ENCODE measurements around the gene CATSPER3. TPM values are rescaled to one million over a fixed set of nuclear protein-coding genes. Genes with fewer than 3 reads are reported as not detected.

CATSPER3 gene
- total and polyA plus RNA-seq, 2 of the 13 experiments (the other 11 are each of a cell fraction or from before 2014, with no cell fraction given), result 0.33 to 0.37 TPM

- ATAC-seq (no peak), FAIRE-seq (no peak), DNase-seq (ENCODE audit: low spot score) (no peak)
- no peaks in the 10 kb centered on the region for H3K27me3 ChIP-seq (ENCODE audit: control insufficient read depth in 1 of 2, insufficient read depth in 2 of 2, low read length in 2 of 2)
- POLR2A ChIA-PET, result no interaction called here
- no peaks in the 10 kb centered on the region; a peak in 1 of 5 replicates for H3K36me3 ChIP-seq (replicated peaks in 1 of 2; ENCODE audit: control insufficient read depth in 1 of 2, insufficient read depth in 2 of 2, low read length in 2 of 2)
- CTCF ChIA-PET (ENCODE audit: low intra/inter-chr PET ratio, low total read pairs), result no interaction called here
- no TSS peak for BruUV-seq (replicated peaks)
- no peaks in the 10 kb centered on the region for H4K20me1 ChIP-seq (ENCODE audit: insufficient read depth, low read length)
- H3K27ac ChIP-seq (ENCODE audit: extremely low read length, insufficient read depth, low read length), result no peak overlapping the region
- no peak overlapping the region for H3K9ac ChIP-seq (ENCODE audit: insufficient read depth, low read depth, low read length)
- intact Hi-C loops (cut with micrococcal nuclease; ENCODE audit: unreplicated experiment) (loop anchor here (5.0 kb wide), 1 partner anchor 64 kb away; the partner anchor contains the start of gene PITX1), in situ Hi-C loops (cut with HindIII; ENCODE audit: extremely low pct_ligation_motif_present, low pct_unique_long_range_greater_than_20kb) (no loop called here)
- peaks cover 30% of the 10 kb centered on the region for H3K4me1 ChIP-seq (ENCODE audit: insufficient read depth, low read length)
- no peak overlapping the region for H3K4me3 ChIP-seq (replicated peaks in 1 of 3; ENCODE audit: insufficient read depth in 1 of 3, low read depth in 2 of 3, low read length in 3 of 3)
- H3K9me3 ChIP-seq (ENCODE audit: low read length), result no peaks in the 10 kb centered on the region
- H3K79me2 ChIP-seq (ENCODE audit: insufficient read depth, low read length), result no peaks in the 10 kb centered on the region
- WGBS (ENCODE audit: low lambda C conversion rate), result 95% methylated on average over 3 of the region's 3 CpGs
- no peak overlapping the region for H2AFZ ChIP-seq (ENCODE audit: low read length)
- H3K4me2 ChIP-seq (ENCODE audit: low read depth, low read length), result no peak overlapping the region
- TF ChIP-seq FOXP4 (CRISPR knock-in tag; IDR thresholded peaks at IDR 0.05), result no peak
- TF ChIP-seq PRDM15 (CRISPR knock-in tag; IDR thresholded peaks at IDR 0.05), result no peak
- no peak for TF ChIP-seq ZNF768 (CRISPR knock-in tag; IDR thresholded peaks at IDR 0.05)
- no peak for TF ChIP-seq ZNF263 (CRISPR knock-in tag; IDR thresholded peaks at IDR 0.05)
- TF ChIP-seq SNAI1 (CRISPR knock-in tag; IDR thresholded peaks at IDR 0.05; ENCODE audit: borderline replicate concordance), result no peak
- no peak for TF ChIP-seq ZNF800 (CRISPR knock-in tag; IDR thresholded peaks at IDR 0.05)
- TF ChIP-seq ZFP36L2 (CRISPR knock-in tag; IDR thresholded peaks at IDR 0.05), result no peak
- TF ChIP-seq, protein P1, sequence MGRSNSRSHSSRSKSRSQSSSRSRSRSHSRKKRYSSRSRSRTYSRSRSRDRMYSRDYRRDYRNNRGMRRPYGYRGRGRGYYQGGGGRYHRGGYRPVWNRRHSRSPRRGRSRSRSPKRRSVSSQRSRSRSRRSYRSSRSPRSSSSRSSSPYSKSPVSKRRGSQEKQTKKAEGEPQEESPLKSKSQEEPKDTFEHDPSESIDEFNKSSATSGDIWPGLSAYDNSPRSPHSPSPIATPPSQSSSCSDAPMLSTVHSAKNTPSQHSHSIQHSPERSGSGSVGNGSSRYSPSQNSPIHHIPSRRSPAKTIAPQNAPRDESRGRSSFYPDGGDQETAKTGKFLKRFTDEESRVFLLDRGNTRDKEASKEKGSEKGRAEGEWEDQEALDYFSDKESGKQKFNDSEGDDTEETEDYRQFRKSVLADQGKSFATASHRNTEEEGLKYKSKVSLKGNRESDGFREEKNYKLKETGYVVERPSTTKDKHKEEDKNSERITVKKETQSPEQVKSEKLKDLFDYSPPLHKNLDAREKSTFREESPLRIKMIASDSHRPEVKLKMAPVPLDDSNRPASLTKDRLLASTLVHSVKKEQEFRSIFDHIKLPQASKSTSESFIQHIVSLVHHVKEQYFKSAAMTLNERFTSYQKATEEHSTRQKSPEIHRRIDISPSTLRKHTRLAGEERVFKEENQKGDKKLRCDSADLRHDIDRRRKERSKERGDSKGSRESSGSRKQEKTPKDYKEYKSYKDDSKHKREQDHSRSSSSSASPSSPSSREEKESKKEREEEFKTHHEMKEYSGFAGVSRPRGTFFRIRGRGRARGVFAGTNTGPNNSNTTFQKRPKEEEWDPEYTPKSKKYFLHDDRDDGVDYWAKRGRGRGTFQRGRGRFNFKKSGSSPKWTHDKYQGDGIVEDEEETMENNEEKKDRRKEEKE (IDR thresholded peaks at IDR 0.05), result no peak
- no peak for TF ChIP-seq ZNF543 (CRISPR knock-in tag; IDR thresholded peaks at IDR 0.05)
- no peak for TF ChIP-seq MTA1 (CRISPR knock-in tag; IDR thresholded peaks at IDR 0.05; ENCODE audit: borderline replicate concordance)
- no peak for TF ChIP-seq TBL1XR1 (IDR thresholded peaks at IDR 0.05; ENCODE audit: borderline replicate concordance, low read length, partially characterized antibody)
- no peak for TF ChIP-seq GTF2F1 (IDR thresholded peaks at IDR 0.05; ENCODE audit: low read length)
- no peak for TF ChIP-seq ZNF790 (CRISPR knock-in tag; IDR thresholded peaks at IDR 0.05; ENCODE audit: borderline replicate concordance)
Measured at GRCh38 chr5:134968055-134968454, 348 bp downstream of the CATSPER3 start.
